ENCODE measurements around the gene FRMD4A.

The FRMD4A gene

GRCh38 chr10:13698217-13698616, 632.5 kb downstream of the FRMD4A start:
- DNase-seq (ENCODE audit: low read depth) = no peak

GRCh38 chr10:13696071-13696470, 634.7 kb downstream of the FRMD4A start:
- DNase-seq (ENCODE audit: low read depth) = no peak

- DNase-seq (ENCODE audit: low read depth) = no peak
Observed at GRCh38 chr10:13695588-13695987, 635.1 kb downstream of the FRMD4A start.

- DNase-seq (ENCODE audit: low read depth) = no peak
Observed at GRCh38 chr10:13693783-13694700, 636.7 kb downstream of the FRMD4A start.

- DNase-seq (ENCODE audit: low read depth) = no peak
Observed at GRCh38 chr10:13690281-13690825, 640.4 kb downstream of the FRMD4A start.

- no peak for DNase-seq (ENCODE audit: low read depth)
Observed at GRCh38 chr10:13686331-13686752, 644.4 kb downstream of the FRMD4A start.

- no peak for DNase-seq (ENCODE audit: low read depth)
Observed at GRCh38 chr10:13685885-13686284, 644.8 kb downstream of the FRMD4A start.

- DNase-seq (ENCODE audit: low read depth) = no peak
Observed at GRCh38 chr10:13684806-13685482, 645.8 kb downstream of the FRMD4A start.

- no peak for DNase-seq (ENCODE audit: low read depth)
Observed at GRCh38 chr10:13684252-13684791, 646.4 kb downstream of the FRMD4A start.

GRCh38 chr10:13683017-13683416, 647.7 kb downstream of the FRMD4A start:
- DNase-seq (ENCODE audit: low read depth) = no peak

GRCh38 chr10:13681960-13682359, 648.8 kb downstream of the FRMD4A start:
- no peak for DNase-seq (ENCODE audit: low read depth)

- no peak for DNase-seq (ENCODE audit: low read depth)
Observed at GRCh38 chr10:13681528-13681927, 649.2 kb downstream of the FRMD4A start.

- no peak for DNase-seq (ENCODE audit: low read depth)
Observed at GRCh38 chr10:13681095-13681494, 649.6 kb downstream of the FRMD4A start.

- DNase-seq (ENCODE audit: low read depth) = no peak
Observed at GRCh38 chr10:13678101-13678843, 652.5 kb downstream of the FRMD4A start.

- DNase-seq (ENCODE audit: low read depth) = no peak
Observed at GRCh38 chr10:13674645-13675588, 655.8 kb downstream of the FRMD4A start.

GRCh38 chr10:13673156-13673555, 657.6 kb downstream of the FRMD4A start:
- no peak for DNase-seq (ENCODE audit: low read depth)

- no peak for DNase-seq (ENCODE audit: low read depth)
Observed at GRCh38 chr10:13672548-13672947, 658.2 kb downstream of the FRMD4A start.

- no peak for DNase-seq (ENCODE audit: low read depth)
Observed at GRCh38 chr10:13671904-13672303, 658.8 kb downstream of the FRMD4A start.

GRCh38 chr10:13670311-13670710, 660.4 kb downstream of the FRMD4A start:
- no peak for DNase-seq (ENCODE audit: low read depth)

- DNase-seq (ENCODE audit: low read depth) = no peak
Observed at GRCh38 chr10:13669901-13670300, 660.8 kb downstream of the FRMD4A start.

All from HS-5 (cell line).